ENCODE results near the gene AUH.

Gene AUH

DNA sequence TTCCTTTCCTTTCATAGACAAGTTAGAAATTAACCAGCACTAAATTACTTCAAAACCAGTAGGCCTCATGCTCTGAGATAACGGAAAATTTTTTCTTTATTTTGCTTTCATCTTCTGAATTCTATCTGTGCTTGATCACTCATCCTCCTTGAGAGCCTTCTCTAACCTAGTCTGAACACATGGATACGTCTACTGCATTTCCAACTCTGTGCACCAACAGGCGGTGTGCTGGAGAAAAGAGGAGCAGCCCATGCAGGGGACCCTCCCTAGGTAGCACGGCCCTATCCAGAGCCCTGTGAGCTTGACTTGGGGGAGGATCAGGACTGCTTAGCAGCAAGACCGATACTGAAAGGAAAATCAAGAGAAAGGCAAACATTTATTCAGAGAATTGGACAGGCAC, 149.8 kb downstream of the AUH start:
- no peak for TF ChIP-seq CTCF (IDR thresholded peaks at IDR 0.05; ENCODE audit: insufficient read depth, low read depth, low read length, missing control alignments)
- no peak for DNase-seq (ENCODE audit: low read depth)
- no peak overlapping the region for H3K4me3 ChIP-seq (ENCODE audit: low read depth, low read length)

- no peak overlapping the region for H3K4me3 ChIP-seq (ENCODE audit: low read depth, low read length)
- TF ChIP-seq CTCF (IDR thresholded peaks at IDR 0.05; ENCODE audit: insufficient read depth, low read depth, low read length, missing control alignments), result no peak
- no peak for DNase-seq (ENCODE audit: low read depth)
Measured at GRCh38 chr9:91211414-91211813, 150.3 kb downstream of the AUH start.

GRCh38 chr9:91210318-91210717, 151.4 kb downstream of the AUH start:
- TF ChIP-seq CTCF (IDR thresholded peaks at IDR 0.05; ENCODE audit: insufficient read depth, low read depth, low read length, missing control alignments), result no peak
- no peak for DNase-seq (ENCODE audit: low read depth)

DNA sequence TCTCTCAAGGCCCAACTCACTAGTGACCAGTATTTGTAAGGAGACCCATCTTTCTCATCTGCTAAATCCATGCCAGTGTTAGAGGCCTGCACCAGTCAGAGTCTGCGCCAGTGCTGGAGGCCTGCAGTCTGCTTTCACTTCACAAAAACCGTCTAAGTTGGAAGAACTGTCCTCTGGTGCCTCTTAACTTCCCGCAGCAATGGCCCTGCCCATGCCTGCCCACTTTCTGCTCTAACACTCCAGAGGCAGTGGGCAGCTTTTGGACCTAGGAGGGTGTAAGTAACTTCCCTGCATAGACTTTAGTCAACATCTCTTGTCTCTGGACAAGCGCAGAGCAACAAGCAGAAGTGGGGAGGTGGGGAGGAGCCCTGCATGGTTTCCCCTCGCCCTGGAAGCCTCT, 152.9 kb downstream of the AUH start:
- no peak for TF ChIP-seq CTCF (IDR thresholded peaks at IDR 0.05; ENCODE audit: insufficient read depth, low read depth, low read length, missing control alignments)
- no peak overlapping the region for H3K4me3 ChIP-seq (ENCODE audit: low read depth, low read length)
- peak; percentile 11 for DNase-seq (ENCODE audit: low read depth)

More at GRCh38 chr9:91210318-91210717, 151.4 kb downstream of the AUH start:
- H3K4me3 ChIP-seq (ENCODE audit: low read depth, low read length), result no peak overlapping the region

- TF ChIP-seq CTCF (IDR thresholded peaks at IDR 0.05; ENCODE audit: insufficient read depth, low read depth, low read length, missing control alignments), result no peak
- DNase-seq (ENCODE audit: low read depth), result no peak
- no peak overlapping the region; the same call in 1 of the 2 replicates for H3K4me3 ChIP-seq (ENCODE audit: low read depth, low read length)
Measured at GRCh38 chr9:91208419-91208745, 153.3 kb downstream of the AUH start.

GRCh38 chr9:91207729-91208418, 153.8 kb downstream of the AUH start:
- peak; percentile 91 for DNase-seq (ENCODE audit: low read depth)

More at GRCh38 chr9:91207729-91208418, 153.8 kb downstream of the AUH start:
- H3K4me3 ChIP-seq (ENCODE audit: low read depth, low read length), result no peak overlapping the region
- no peak for TF ChIP-seq CTCF (IDR thresholded peaks at IDR 0.05; ENCODE audit: insufficient read depth, low read depth, low read length, missing control alignments)

Measured in GM12865 (cell line).